BJ (cell line): ENCODE data around the gene TP73. TPM values are rescaled to one million over a fixed set of nuclear protein-coding genes. Genes with fewer than 3 reads are reported as not detected.

Source experiments
- CTCF ChIA-PET: fragments of 350-600 bp; formaldehyde crosslinking; extraction: SDS; loops from one replicate; lab custom pipeline; 2021; ENCODE audit warnings: antibody characterized with exemption, inconsistent platforms; lab: Yijun Ruan, JAX
- POLR2A ChIA-PET: fragments of 300-600 bp; sonication (Branson Sonifier 250); formaldehyde crosslinking; extraction: SDS; loops from one replicate; lab custom pipeline; 2021; ENCODE audit warnings: antibody characterized with exemption; lab: Charles Lee
- DNase-seq: peaks from one replicate; pipeline ENCODE4 v3.0.0-alpha.2; 2011; ENCODE audit warnings: low read depth
- H3K27me3 ChIP-seq: 2 replicates; pipeline ENCODE4 v1.6.0; 2011; ENCODE audit warnings: low read length; ENCODE audit not compliant: control insufficient read depth, insufficient read depth
- H3K36me3 ChIP-seq: 2 replicates; pipeline ENCODE4 v1.5.1; 2011; ENCODE audit warnings: low read length; ENCODE audit not compliant: control insufficient read depth, insufficient read depth
- H3K4me3 ChIP-seq: 2 replicates; pipeline ENCODE4 v1.5.1; 2011; ENCODE audit warnings: low read depth, mild to moderate bottlenecking, control low read depth, low read length
- CTCF ChIP-seq: IDR thresholded peaks from 2 replicates; pipeline ENCODE4 v1.5.1; 2011; ENCODE audit warnings: low read depth, mild to moderate bottlenecking, control low read depth, inconsistent platforms, low read length, moderate library complexity; ENCODE audit not compliant: insufficient read depth
- polyA plus RNA-seq: library from polyadenylated mRNA; depleted of rRNA; stranded (reverse); fragments of >200 nt; gene quantifications from 2 replicates; pipeline ENCODE4 v1.2.3, GENCODE V29; 2011

Gene TP73
- polyA plus RNA-seq, 1 experiment: not detected

DNA sequence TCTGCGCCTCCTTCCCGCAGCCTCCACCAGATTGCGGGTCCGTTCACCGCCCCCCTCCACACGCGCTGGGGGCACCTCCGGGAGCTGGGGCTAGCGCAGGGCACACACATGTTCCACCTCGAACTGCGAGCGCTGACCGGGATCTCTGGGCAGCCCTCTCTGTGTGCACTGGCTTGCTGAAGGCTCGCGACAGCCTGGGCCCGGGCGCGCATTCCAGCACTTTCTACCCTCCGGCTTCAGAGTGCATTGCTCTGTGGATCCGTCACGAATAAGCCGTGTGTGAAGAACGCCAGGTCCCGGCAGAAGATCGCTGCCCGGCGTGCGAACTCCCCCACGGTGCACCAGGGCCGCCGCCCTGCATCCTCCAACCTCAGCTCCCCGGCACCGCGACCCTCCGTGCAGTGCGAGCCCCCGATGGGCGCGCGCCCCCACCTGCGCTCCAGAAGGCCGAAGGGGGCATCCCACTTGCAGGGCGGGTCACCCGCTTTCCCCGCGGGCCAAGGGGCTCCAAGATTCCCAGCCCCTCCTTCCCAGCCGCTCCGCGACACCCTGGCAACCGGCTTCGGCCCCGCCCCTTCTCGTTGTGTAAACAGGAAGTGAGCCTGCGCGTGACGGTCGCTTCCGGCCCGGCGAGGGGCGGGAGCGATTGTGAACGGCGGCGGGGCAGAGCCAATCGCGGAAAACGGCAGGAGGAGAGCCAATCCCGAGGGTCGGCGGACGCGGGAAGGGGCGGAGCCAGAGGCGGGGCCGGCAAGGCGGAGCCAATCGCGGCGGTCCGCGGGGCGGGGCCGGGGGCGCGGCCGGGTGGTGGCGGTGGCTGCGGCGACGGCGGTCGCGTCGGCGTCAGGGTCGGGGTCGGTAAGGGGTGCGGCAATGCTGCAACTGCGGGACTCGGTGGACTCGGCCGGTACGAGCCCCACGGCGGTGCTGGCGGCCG is 27.8 kb upstream of the TP73 start, which contains the start of gene TPRG1L:
Gene TPRG1L, plus strand, starts transcription at position 816 of the 937 bp plus-strand sequence. Its CDS starts 58 bp downstream, at position 874.
- Histone ChIP-seq H3K36me3 (peaks cover 14% of the 10 kb centered on the region), H3K27me3 (no peaks in the 10 kb centered on the region), H3K4me3 (peak within 1 kb of the TSS; percentile 98)
- POLR2A ChIA-PET: no interaction called here
- TF ChIP-seq CTCF: no peak
- peak; percentile 74 for DNase-seq
- CTCF ChIA-PET: interaction anchor here (0.7 to 6.7 kb wide), 6 partner anchors 57 to 183 kb away, joined by 3 to 147 read pairs (median 5); no protein-coding TSS in a partner anchor

GRCh38 chr1:3625151-3625907 is 27.0 kb upstream of the TP73 start:
- no peak for DNase-seq
- H3K27me3 ChIP-seq: no peaks in the 10 kb centered on the region
- ChIA-PET CTCF (interaction anchor here (1.0 to 1.4 kb wide), 2 partner anchors 11 to 172 kb away, joined by 3 to 4 read pairs; no protein-coding TSS in a partner anchor), POLR2A (no interaction called here)
- peaks cover 17% of the 10 kb centered on the region for H3K36me3 ChIP-seq
- peak overlapping the region; percentile 98 for H3K4me3 ChIP-seq
- no peak for TF ChIP-seq CTCF

DNA sequence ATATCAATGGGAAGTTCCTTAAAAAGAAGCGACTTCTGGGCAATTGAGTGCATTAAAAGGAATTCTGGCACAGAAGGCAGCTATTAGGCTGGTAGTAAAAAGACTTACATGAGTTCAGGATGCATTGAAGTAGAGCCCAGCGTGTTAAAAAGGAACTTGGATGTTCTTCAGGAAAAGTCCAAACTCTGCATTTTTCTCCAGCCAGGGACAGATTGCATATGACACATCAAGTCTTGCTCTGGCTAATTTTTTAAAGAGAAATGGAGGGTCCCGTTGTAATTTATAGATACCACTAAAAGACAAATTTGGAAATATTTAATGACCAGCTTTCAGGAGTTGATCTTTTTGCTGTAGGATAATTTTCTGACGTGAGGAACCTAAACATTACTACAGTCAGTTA is 26.3 kb upstream of the TP73 start:
- peak overlapping the region; percentile 98; the same call in 1 of the 2 replicates for H3K4me3 ChIP-seq
- H3K27me3 ChIP-seq: no peaks in the 10 kb centered on the region
- no peak for TF ChIP-seq CTCF
- CTCF ChIA-PET: interaction anchor here (1.0 to 1.4 kb wide), 2 partner anchors 11 to 173 kb away, joined by 3 to 4 read pairs; no protein-coding TSS in a partner anchor
- no peak for DNase-seq
- POLR2A ChIA-PET: interaction anchor here (0.6 kb wide), 1 partner anchor 18 kb away, joined by 22 read pairs; no protein-coding TSS in a partner anchor
- H3K36me3 ChIP-seq: peaks cover 19% of the 10 kb centered on the region

DNA sequence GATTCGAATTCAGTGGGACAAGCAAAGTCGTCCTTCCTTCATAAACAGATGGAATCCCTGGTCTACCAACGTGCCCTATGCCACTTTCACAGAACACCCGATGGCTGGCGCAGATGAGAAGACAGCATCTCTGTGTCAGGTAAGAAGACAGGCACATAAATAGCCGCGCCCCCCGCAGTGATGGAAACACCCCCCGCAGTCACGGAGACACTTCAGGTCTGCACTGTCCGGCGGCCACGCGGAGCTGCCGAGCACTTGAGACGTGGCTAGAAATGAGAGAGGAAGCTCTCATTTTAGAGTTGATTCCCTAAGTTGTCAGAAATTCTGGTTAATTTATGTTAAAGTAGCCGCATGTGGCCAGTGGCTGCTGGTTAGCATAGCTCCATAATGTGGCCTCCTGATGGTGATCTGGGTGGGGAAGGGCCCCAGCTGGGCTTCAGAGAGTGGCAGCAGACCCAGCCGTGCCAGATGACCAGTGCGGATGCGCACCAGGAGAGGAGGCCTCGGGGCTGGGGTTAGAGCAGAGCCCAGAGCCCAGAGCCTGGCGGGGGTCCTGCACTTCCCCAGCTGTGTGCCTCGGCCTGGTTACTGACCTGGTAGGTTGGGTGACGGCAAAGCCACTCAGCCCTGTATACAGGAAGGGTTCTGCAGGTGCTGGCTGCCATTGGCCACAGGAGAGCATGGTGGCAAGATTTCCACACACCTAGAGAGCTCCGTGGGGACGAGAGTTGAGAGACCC is 24.6 kb upstream of the TP73 start:
- Histone ChIP-seq H3K27me3 (no peaks in the 10 kb centered on the region), H3K36me3 (peaks cover 22% of the 10 kb centered on the region), H3K4me3 (no peak overlapping the region)
- DNase-seq: no peak
- POLR2A ChIA-PET: interaction anchor here (0.6 kb wide), 1 partner anchor 229 kb away, joined by 3 read pairs; no protein-coding TSS in a partner anchor
- TF ChIP-seq CTCF: no peak
- CTCF ChIA-PET: interaction anchor here (1.0 to 3.3 kb wide), 3 partner anchors 7 to 175 kb away, joined by 3 to 12 read pairs (median 10); no protein-coding TSS in a partner anchor
